Measurements from ENCODE around the gene MCL1. TPM values are rescaled to one million over a fixed set of nuclear protein-coding genes. Genes with fewer than 3 reads are reported as not detected.

Gene MCL1
- total and polyA plus RNA-seq, 2 experiments from 2014 or later = 55.3 to 244 TPM

DNA sequence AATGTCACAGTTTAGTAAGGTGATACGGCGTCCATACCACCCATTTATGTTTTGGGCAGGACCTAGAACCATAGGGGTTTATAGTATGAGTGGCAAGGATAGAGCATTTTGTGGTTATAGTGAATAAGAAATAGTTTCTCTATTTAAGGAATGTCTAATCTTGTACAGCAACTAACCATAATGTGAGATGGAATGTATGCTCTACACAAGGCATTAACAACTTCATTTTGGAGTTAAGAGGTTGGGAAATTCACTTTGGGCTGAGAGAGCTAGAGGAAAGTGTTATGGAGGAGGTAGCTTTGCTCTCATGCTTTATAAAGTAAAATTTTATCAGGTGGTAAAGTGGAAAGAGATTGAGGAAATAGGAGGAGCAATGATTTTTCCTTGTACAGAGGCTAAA, 3.0 kb upstream of the MCL1 start:
- no peak overlapping the region for H3K4me3 ChIP-seq
- H3K27me3 ChIP-seq (ENCODE audit: insufficient read depth) = no peaks in the 10 kb centered on the region
- DNase-seq (ENCODE audit: low spot score) = no peak
- H3K4me3 Mint-ChIP-seq = no peak overlapping the region; the same call in 2 of the 3 replicates
- peaks cover 29% of the 10 kb centered on the region for H3K79me2 ChIP-seq (replicated peaks; ENCODE audit: insufficient read depth)
- H3K27ac ChIP-seq (ENCODE audit: low read depth) = no peak overlapping the region
- no peak overlapping the region for H3K4me2 ChIP-seq
- peaks cover 8% of the 10 kb centered on the region; the same call in 1 of the 3 replicates for H3K9me3 Mint-ChIP-seq
- no peaks in the 10 kb centered on the region for H3K9me2 ChIP-seq (ENCODE audit: insufficient read depth)
- H3K36me3 ChIP-seq (ENCODE audit: insufficient read depth) = peaks cover 13% of the 10 kb centered on the region
- peaks cover 11% of the 10 kb centered on the region; the same call in 1 of the 2 replicates for H4K20me1 ChIP-seq (replicated peaks; ENCODE audit: insufficient read depth)
- no peak for TF ChIP-seq ZNF331 (CRISPR knock-in tag; IDR thresholded peaks at IDR 0.05; ENCODE audit: low read depth)
- TF ChIP-seq JUNB (IDR thresholded peaks at IDR 0.05; ENCODE audit: unreplicated experiment) = no peak
- TF ChIP-seq, protein P1, sequence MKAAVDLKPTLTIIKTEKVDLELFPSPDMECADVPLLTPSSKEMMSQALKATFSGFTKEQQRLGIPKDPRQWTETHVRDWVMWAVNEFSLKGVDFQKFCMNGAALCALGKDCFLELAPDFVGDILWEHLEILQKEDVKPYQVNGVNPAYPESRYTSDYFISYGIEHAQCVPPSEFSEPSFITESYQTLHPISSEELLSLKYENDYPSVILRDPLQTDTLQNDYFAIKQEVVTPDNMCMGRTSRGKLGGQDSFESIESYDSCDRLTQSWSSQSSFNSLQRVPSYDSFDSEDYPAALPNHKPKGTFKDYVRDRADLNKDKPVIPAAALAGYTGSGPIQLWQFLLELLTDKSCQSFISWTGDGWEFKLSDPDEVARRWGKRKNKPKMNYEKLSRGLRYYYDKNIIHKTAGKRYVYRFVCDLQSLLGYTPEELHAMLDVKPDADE (IDR thresholded peaks at IDR 0.05) = no peak
- TF ChIP-seq NANOG (IDR thresholded peaks at IDR 0.05; ENCODE audit: borderline replicate concordance) = no peak
- TF ChIP-seq EZH2 (IDR thresholded peaks at IDR 0.05; ENCODE audit: low read depth, unreplicated experiment) = no peak
- TF ChIP-seq, protein P2, sequence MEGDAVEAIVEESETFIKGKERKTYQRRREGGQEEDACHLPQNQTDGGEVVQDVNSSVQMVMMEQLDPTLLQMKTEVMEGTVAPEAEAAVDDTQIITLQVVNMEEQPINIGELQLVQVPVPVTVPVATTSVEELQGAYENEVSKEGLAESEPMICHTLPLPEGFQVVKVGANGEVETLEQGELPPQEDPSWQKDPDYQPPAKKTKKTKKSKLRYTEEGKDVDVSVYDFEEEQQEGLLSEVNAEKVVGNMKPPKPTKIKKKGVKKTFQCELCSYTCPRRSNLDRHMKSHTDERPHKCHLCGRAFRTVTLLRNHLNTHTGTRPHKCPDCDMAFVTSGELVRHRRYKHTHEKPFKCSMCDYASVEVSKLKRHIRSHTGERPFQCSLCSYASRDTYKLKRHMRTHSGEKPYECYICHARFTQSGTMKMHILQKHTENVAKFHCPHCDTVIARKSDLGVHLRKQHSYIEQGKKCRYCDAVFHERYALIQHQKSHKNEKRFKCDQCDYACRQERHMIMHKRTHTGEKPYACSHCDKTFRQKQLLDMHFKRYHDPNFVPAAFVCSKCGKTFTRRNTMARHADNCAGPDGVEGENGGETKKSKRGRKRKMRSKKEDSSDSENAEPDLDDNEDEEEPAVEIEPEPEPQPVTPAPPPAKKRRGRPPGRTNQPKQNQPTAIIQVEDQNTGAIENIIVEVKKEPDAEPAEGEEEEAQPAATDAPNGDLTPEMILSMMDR (conservative IDR thresholded peaks at IDR 0.05; ENCODE audit: low read depth in 2 of 2) = no peak
- no peak for TF ChIP-seq POLR2AphosphoS5 (IDR thresholded peaks at IDR 0.05; ENCODE audit: low read depth)
- TF ChIP-seq STAT1 (IDR thresholded peaks at IDR 0.05; ENCODE audit: unreplicated experiment) = no peak
- TF ChIP-seq CREB1 (CRISPR knock-in tag; IDR thresholded peaks at IDR 0.05; ENCODE audit: low read depth) = no peak
- no peak for TF ChIP-seq ZNF114 (CRISPR knock-in tag; IDR thresholded peaks at IDR 0.05)
- TF ChIP-seq, protein P3, sequence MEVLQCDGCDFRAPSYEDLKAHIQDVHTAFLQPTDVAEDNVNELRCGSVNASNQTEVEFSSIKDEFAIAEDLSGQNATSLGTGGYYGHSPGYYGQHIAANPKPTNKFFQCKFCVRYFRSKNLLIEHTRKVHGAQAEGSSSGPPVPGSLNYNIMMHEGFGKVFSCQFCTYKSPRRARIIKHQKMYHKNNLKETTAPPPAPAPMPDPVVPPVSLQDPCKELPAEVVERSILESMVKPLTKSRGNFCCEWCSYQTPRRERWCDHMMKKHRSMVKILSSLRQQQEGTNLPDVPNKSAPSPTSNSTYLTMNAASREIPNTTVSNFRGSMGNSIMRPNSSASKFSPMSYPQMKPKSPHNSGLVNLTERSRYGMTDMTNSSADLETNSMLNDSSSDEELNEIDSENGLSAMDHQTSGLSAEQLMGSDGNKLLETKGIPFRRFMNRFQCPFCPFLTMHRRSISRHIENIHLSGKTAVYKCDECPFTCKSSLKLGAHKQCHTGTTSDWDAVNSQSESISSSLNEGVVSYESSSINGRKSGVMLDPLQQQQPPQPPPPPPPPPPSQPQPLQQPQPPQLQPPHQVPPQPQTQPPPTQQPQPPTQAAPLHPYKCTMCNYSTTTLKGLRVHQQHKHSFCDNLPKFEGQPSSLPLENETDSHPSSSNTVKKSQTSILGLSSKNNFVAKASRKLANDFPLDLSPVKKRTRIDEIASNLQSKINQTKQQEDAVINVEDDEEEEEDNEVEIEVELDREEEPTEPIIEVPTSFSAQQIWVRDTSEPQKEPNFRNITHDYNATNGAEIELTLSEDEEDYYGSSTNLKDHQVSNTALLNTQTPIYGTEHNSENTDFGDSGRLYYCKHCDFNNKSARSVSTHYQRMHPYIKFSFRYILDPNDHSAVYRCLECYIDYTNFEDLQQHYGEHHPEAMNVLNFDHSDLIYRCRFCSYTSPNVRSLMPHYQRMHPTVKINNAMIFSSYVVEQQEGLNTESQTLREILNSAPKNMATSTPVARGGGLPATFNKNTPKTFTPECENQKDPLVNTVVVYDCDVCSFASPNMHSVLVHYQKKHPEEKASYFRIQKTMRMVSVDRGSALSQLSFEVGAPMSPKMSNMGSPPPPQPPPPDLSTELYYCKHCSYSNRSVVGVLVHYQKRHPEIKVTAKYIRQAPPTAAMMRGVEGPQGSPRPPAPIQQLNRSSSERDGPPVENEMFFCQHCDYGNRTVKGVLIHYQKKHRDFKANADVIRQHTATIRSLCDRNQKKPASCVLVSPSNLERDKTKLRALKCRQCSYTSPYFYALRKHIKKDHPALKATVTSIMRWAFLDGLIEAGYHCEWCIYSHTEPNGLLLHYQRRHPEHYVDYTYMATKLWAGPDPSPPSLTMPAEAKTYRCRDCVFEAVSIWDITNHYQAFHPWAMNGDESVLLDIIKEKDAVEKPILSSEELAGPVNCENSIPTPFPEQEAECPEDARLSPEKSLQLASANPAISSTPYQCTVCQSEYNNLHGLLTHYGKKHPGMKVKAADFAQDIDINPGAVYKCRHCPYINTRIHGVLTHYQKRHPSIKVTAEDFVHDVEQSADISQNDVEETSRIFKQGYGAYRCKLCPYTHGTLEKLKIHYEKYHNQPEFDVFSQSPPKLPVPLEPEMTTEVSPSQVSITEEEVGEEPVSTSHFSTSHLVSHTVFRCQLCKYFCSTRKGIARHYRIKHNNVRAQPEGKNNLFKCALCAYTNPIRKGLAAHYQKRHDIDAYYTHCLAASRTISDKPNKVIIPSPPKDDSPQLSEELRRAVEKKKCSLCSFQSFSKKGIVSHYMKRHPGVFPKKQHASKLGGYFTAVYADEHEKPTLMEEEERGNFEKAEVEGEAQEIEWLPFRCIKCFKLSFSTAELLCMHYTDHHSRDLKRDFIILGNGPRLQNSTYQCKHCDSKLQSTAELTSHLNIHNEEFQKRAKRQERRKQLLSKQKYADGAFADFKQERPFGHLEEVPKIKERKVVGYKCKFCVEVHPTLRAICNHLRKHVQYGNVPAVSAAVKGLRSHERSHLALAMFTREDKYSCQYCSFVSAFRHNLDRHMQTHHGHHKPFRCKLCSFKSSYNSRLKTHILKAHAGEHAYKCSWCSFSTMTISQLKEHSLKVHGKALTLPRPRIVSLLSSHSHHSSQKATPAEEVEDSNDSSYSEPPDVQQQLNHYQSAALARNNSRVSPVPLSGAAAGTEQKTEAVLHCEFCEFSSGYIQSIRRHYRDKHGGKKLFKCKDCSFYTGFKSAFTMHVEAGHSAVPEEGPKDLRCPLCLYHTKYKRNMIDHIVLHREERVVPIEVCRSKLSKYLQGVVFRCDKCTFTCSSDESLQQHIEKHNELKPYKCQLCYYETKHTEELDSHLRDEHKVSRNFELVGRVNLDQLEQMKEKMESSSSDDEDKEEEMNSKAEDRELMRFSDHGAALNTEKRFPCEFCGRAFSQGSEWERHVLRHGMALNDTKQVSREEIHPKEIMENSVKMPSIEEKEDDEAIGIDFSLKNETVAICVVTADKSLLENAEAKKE (CRISPR knock-in tag; IDR thresholded peaks at IDR 0.05) = no peak
- TF ChIP-seq EZH2phosphoT487 (IDR thresholded peaks at IDR 0.05; ENCODE audit: unreplicated experiment) = no peak
- TF ChIP-seq, protein P4, sequence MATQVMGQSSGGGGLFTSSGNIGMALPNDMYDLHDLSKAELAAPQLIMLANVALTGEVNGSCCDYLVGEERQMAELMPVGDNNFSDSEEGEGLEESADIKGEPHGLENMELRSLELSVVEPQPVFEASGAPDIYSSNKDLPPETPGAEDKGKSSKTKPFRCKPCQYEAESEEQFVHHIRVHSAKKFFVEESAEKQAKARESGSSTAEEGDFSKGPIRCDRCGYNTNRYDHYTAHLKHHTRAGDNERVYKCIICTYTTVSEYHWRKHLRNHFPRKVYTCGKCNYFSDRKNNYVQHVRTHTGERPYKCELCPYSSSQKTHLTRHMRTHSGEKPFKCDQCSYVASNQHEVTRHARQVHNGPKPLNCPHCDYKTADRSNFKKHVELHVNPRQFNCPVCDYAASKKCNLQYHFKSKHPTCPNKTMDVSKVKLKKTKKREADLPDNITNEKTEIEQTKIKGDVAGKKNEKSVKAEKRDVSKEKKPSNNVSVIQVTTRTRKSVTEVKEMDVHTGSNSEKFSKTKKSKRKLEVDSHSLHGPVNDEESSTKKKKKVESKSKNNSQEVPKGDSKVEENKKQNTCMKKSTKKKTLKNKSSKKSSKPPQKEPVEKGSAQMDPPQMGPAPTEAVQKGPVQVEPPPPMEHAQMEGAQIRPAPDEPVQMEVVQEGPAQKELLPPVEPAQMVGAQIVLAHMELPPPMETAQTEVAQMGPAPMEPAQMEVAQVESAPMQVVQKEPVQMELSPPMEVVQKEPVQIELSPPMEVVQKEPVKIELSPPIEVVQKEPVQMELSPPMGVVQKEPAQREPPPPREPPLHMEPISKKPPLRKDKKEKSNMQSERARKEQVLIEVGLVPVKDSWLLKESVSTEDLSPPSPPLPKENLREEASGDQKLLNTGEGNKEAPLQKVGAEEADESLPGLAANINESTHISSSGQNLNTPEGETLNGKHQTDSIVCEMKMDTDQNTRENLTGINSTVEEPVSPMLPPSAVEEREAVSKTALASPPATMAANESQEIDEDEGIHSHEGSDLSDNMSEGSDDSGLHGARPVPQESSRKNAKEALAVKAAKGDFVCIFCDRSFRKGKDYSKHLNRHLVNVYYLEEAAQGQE (IDR thresholded peaks at IDR 0.05; ENCODE audit: unreplicated experiment) = no peak
- peaks cover 7% of the 10 kb centered on the region for H3K4me1 Mint-ChIP-seq
- ATAC-seq = no peak
- peaks cover 26% of the 10 kb centered on the region for H3F3A ChIP-seq (replicated peaks; ENCODE audit: low read depth)
- H3K36me3 Mint-ChIP-seq (ENCODE audit: low read depth) = peaks cover 19% of the 10 kb centered on the region
- H3K27ac Mint-ChIP-seq = no peak overlapping the region
- H3K27me3 Mint-ChIP-seq (ENCODE audit: insufficient read depth, low read depth, poor library complexity) = peaks cover 27% of the 10 kb centered on the region
- no peak overlapping the region for H2AFZ ChIP-seq
- peaks cover 7% of the 10 kb centered on the region; the same call in 1 of the 2 replicates for H3K4me1 ChIP-seq (ENCODE audit: insufficient read depth)

All from GM23338 (cell line).